ENCODE results near the gene IFITM1. TPM values are rescaled to one million over a fixed set of nuclear protein-coding genes. Genes with fewer than 3 reads are reported as not detected.
A peak's percentile ranks its signal among the peaks of the same experiment; 100 is the strongest.
"Not testable (repeated sequence)": the region's sequence is repeated elsewhere in the genome, so short reads cannot be mapped to it uniquely, and the experiment has no call there.

IFITM1 gene
- total and polyA plus RNA-seq, 4 donors: 46.7 to 311 (median 183) TPM

- DNase-seq; H3K9me3 ChIP-seq (ENCODE audit: control insufficient read depth, low read length); H3K4me1 ChIP-seq (ENCODE audit: control insufficient read depth in 1 of 2, insufficient read depth in 2 of 2, low read length in 2 of 2); H3K27me3 ChIP-seq (ENCODE audit: control insufficient read depth in 1 of 2, insufficient read depth in 2 of 2, low read length in 1 of 2); intact Hi-C loops (cut with DNase I); H3K36me3 ChIP-seq (ENCODE audit: control insufficient read depth in 1 of 2, insufficient read depth in 2 of 2, low read length in 1 of 2): not testable (repeated sequence)
- H3K4me3 ChIP-seq (ENCODE audit: low read length in 2 of 2): peak overlapping the region in 1 of 2 donors; percentile 87
- H3K27ac ChIP-seq (ENCODE audit: low read depth in 1 of 2, low read length in 2 of 2): peak overlapping the region; percentile 58 to 73
- WGBS, 2 donors: 1 to 2% methylated on average over 17 to 20 of the region's 29 CpGs
- ATAC-seq (ENCODE audit: low FRiP score): peak; percentile 54
These were observed 5.5 kb downstream of the IFITM1 start for GRCh38 chr11:319121-319887.

GRCh38 chr11:319888-320273 lies 6.0 kb downstream of the IFITM1 start:
- WGBS, 2 donors: 0 to 2% methylated on average over 6 to 10 of the region's 10 CpGs
- peak overlapping the region; percentile 58 to 97 for H3K27ac ChIP-seq (ENCODE audit: low read depth in 1 of 2, low read length in 2 of 2)
- peak; percentile 0 for ATAC-seq (ENCODE audit: low FRiP score)

GRCh38 chr11:324156-324555 lies 10.3 kb downstream of the IFITM1 start:
- Histone ChIP-seq H3K4me1 (ENCODE audit: control insufficient read depth in 1 of 2, insufficient read depth in 2 of 2, low read length in 2 of 2) (no peaks in the 10 kb centered on the region), H3K27me3 (ENCODE audit: control insufficient read depth in 1 of 2, insufficient read depth in 2 of 2, low read length in 1 of 2) (no peaks in the 10 kb centered on the region), H3K4me3 (ENCODE audit: low read length in 2 of 2) (no peak overlapping the region), H3K36me3 (ENCODE audit: control insufficient read depth in 1 of 2, insufficient read depth in 2 of 2, low read length in 1 of 2) (no peaks in the 10 kb centered on the region), H3K27ac (ENCODE audit: low read depth in 1 of 2, low read length in 2 of 2) (no peak overlapping the region), H3K9me3 (ENCODE audit: control insufficient read depth, low read length) (no peaks in the 10 kb centered on the region)
- intact Hi-C loops (cut with DNase I): loop anchor here in 1 of 2 donors (5.0 kb wide), 1 partner anchor 33 kb away; no protein-coding TSS in a partner anchor
- 84 to 85% methylated on average over 11 of the region's 11 CpGs for WGBS, 2 donors
- ATAC-seq (ENCODE audit: low FRiP score) (no peak), DNase-seq (peak in 1 of 2 donors; percentile 41)

More at GRCh38 chr11:319888-320273, 6.0 kb downstream of the IFITM1 start:
- H3K4me3 ChIP-seq (ENCODE audit: low read length in 2 of 2): peak overlapping the region in 1 of 2 donors; percentile 87
- H3K9me3 ChIP-seq (ENCODE audit: control insufficient read depth, low read length); H3K36me3 ChIP-seq (ENCODE audit: control insufficient read depth in 1 of 2, insufficient read depth in 2 of 2, low read length in 1 of 2); H3K4me1 ChIP-seq (ENCODE audit: control insufficient read depth in 1 of 2, insufficient read depth in 2 of 2, low read length in 2 of 2); DNase-seq; H3K27me3 ChIP-seq (ENCODE audit: control insufficient read depth in 1 of 2, insufficient read depth in 2 of 2, low read length in 1 of 2): not testable (repeated sequence)
- intact Hi-C loops (cut with DNase I): loop anchor here in 1 of 2 donors (5.0 kb wide), 1 partner anchor 37 kb away; no protein-coding TSS in a partner anchor

- H3K9me3 ChIP-seq (ENCODE audit: control insufficient read depth, low read length); H3K27ac ChIP-seq (ENCODE audit: low read depth in 1 of 2, low read length in 2 of 2); H3K27me3 ChIP-seq (ENCODE audit: control insufficient read depth in 1 of 2, insufficient read depth in 2 of 2, low read length in 1 of 2); ATAC-seq (ENCODE audit: low FRiP score); H3K4me1 ChIP-seq (ENCODE audit: control insufficient read depth in 1 of 2, insufficient read depth in 2 of 2, low read length in 2 of 2); H3K36me3 ChIP-seq (ENCODE audit: control insufficient read depth in 1 of 2, insufficient read depth in 2 of 2, low read length in 1 of 2); H3K4me3 ChIP-seq (ENCODE audit: low read length in 2 of 2): not testable (repeated sequence)
- peak in 1 of 2 donors; percentile 77 for DNase-seq
- WGBS, 2 donors: 49 to 51% methylated on average over 25 to 30 of the region's 34 CpGs
- intact Hi-C loops (cut with DNase I): loop anchor here in 1 of 2 donors (5.0 kb wide), 1 partner anchor 32 kb away; no protein-coding TSS in a partner anchor
These were observed 11.0 kb downstream of the IFITM1 start for GRCh38 chr11:324593-325517.

GRCh38 chr11:325796-326591 lies 12.2 kb downstream of the IFITM1 start:
- Histone ChIP-seq H3K36me3 (ENCODE audit: control insufficient read depth in 1 of 2, insufficient read depth in 2 of 2, low read length in 1 of 2) (no peaks in the 10 kb centered on the region), H3K27ac (ENCODE audit: low read depth in 1 of 2, low read length in 2 of 2) (no peak overlapping the region), H3K4me3 (ENCODE audit: low read length in 2 of 2) (no peak overlapping the region), H3K9me3 (ENCODE audit: control insufficient read depth, low read length) (no peaks in the 10 kb centered on the region), H3K27me3 (ENCODE audit: control insufficient read depth in 1 of 2, insufficient read depth in 2 of 2, low read length in 1 of 2) (no peaks in the 10 kb centered on the region), H3K4me1 (ENCODE audit: control insufficient read depth in 1 of 2, insufficient read depth in 2 of 2, low read length in 2 of 2) (no peaks in the 10 kb centered on the region)
- DNase-seq (peak in 1 of 2 donors; percentile 70), ATAC-seq (ENCODE audit: low FRiP score) (peak; percentile 7)
- WGBS, 2 donors: 89 to 93% methylated on average over 30 of the region's 30 CpGs
- intact Hi-C loops (cut with DNase I): no loop called here

- Histone ChIP-seq H3K27ac (ENCODE audit: low read depth in 1 of 2, low read length in 2 of 2) (no peak overlapping the region), H3K4me3 (ENCODE audit: low read length in 2 of 2) (no peak overlapping the region), H3K36me3 (ENCODE audit: control insufficient read depth in 1 of 2, insufficient read depth in 2 of 2, low read length in 1 of 2) (no peaks in the 10 kb centered on the region), H3K27me3 (ENCODE audit: control insufficient read depth in 1 of 2, insufficient read depth in 2 of 2, low read length in 1 of 2) (no peaks in the 10 kb centered on the region), H3K9me3 (ENCODE audit: control insufficient read depth, low read length) (no peaks in the 10 kb centered on the region), H3K4me1 (ENCODE audit: control insufficient read depth in 1 of 2, insufficient read depth in 2 of 2, low read length in 2 of 2) (no peaks in the 10 kb centered on the region)
- intact Hi-C loops (cut with DNase I): no loop called here
- ATAC-seq (ENCODE audit: low FRiP score) (peak; percentile 40), DNase-seq (no peak)
- WGBS, 2 donors: 87 to 91% methylated on average over 6 of the region's 6 CpGs
These were observed 12.7 kb downstream of the IFITM1 start for GRCh38 chr11:326592-326841.

- 37 to 40% methylated on average over 19 of the region's 19 CpGs for WGBS, 2 donors
- Histone ChIP-seq H3K27me3 (ENCODE audit: control insufficient read depth in 1 of 2, insufficient read depth in 2 of 2, low read length in 1 of 2) (no peaks in the 10 kb centered on the region), H3K9me3 (ENCODE audit: control insufficient read depth, low read length) (no peaks in the 10 kb centered on the region), H3K27ac (ENCODE audit: low read depth in 1 of 2, low read length in 2 of 2) (no peak overlapping the region), H3K4me3 (ENCODE audit: low read length in 2 of 2) (no peak overlapping the region), H3K36me3 (ENCODE audit: control insufficient read depth in 1 of 2, insufficient read depth in 2 of 2, low read length in 1 of 2) (no peaks in the 10 kb centered on the region), H3K4me1 (ENCODE audit: control insufficient read depth in 1 of 2, insufficient read depth in 2 of 2, low read length in 2 of 2) (no peaks in the 10 kb centered on the region)
- DNase-seq (peak; percentile 91 to 92), ATAC-seq (ENCODE audit: low FRiP score) (peak; percentile 83)
- intact Hi-C loops (cut with DNase I): no loop called here
These were observed 13.2 kb downstream of the IFITM1 start for GRCh38 chr11:326842-327580.

- no peaks in the 10 kb centered on the region for H3K27me3 ChIP-seq (ENCODE audit: control insufficient read depth in 1 of 2, insufficient read depth in 2 of 2, low read length in 1 of 2)
- DNase-seq (no peak), ATAC-seq (ENCODE audit: low FRiP score) (no peak)
- intact Hi-C loops (cut with DNase I): no loop called here
- H3K9me3 ChIP-seq (ENCODE audit: control insufficient read depth, low read length): no peaks in the 10 kb centered on the region
- H3K4me1 ChIP-seq (ENCODE audit: control insufficient read depth in 1 of 2, insufficient read depth in 2 of 2, low read length in 2 of 2): no peaks in the 10 kb centered on the region
- H3K36me3 ChIP-seq (ENCODE audit: control insufficient read depth in 1 of 2, insufficient read depth in 2 of 2, low read length in 1 of 2): no peaks in the 10 kb centered on the region
- 97% methylated on average over 3 of the region's 3 CpGs for WGBS, 2 donors
- H3K4me3 ChIP-seq (ENCODE audit: low read length in 2 of 2): no peak overlapping the region
- H3K27ac ChIP-seq (ENCODE audit: low read depth in 1 of 2, low read length in 2 of 2): no peak overlapping the region
These were observed 13.7 kb downstream of the IFITM1 start for GRCh38 chr11:327581-327923.

Data from aorta (tissue), 5 donors.